C4-2B (cell line): Measurements from ENCODE around the gene TMEM38B.

Source experiments
- ZFX ChIP-seq: fragments of 450-650 bp; IDR thresholded peaks from 2 replicates; pipeline ENCODE4 v1.6.1; 2017
- TF ChIP-seq, protein P1 (sequence below): fragments of 450-650 bp; conservative IDR thresholded peaks from 2 replicates; pipeline ENCODE4 v1.5.1; 2017; ENCODE audit warnings: mild to moderate bottlenecking

DNA sequence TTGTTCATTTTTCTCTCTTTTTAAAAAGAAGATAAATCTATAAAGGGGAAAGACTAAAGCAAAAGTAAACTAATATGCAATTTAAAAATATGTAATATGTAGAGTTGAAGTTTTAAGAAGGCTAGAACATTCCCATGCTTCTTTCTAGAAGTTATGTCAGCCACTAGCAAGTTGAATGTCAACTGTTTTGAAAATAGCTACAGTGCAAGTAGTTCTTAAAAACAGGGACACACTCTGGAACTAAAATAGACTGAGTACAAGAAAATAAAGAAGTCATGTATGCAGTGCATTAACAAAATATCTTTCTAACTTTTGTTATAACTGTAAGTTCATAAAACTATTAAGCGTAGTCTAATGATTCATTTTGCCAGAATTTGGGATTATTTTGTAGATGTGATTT, 7.9 kb downstream of the TMEM38B start:
- TF ChIP-seq, protein P1, sequence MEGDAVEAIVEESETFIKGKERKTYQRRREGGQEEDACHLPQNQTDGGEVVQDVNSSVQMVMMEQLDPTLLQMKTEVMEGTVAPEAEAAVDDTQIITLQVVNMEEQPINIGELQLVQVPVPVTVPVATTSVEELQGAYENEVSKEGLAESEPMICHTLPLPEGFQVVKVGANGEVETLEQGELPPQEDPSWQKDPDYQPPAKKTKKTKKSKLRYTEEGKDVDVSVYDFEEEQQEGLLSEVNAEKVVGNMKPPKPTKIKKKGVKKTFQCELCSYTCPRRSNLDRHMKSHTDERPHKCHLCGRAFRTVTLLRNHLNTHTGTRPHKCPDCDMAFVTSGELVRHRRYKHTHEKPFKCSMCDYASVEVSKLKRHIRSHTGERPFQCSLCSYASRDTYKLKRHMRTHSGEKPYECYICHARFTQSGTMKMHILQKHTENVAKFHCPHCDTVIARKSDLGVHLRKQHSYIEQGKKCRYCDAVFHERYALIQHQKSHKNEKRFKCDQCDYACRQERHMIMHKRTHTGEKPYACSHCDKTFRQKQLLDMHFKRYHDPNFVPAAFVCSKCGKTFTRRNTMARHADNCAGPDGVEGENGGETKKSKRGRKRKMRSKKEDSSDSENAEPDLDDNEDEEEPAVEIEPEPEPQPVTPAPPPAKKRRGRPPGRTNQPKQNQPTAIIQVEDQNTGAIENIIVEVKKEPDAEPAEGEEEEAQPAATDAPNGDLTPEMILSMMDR, result no peak
- TF ChIP-seq ZFX, result no peak
